GM12865 (cell line): ENCODE results near the gene RPGRIP1L.

Source experiments
- DNase-seq: peaks from one replicate; pipeline ENCODE4 v3.0.0; 2010; ENCODE audit warnings: low read depth
- H3K4me3 ChIP-seq: 2 replicates; pipeline ENCODE4 v1.5.1; 2011; ENCODE audit warnings: mild to moderate bottlenecking, low read depth, low read length, control low read depth
- TF ChIP-seq, protein P1 (sequence below): IDR thresholded peaks from 2 replicates; pipeline ENCODE4 v1.5.1; 2011; ENCODE audit warnings: low read length, control low read depth, low read depth, inconsistent platforms; ENCODE audit not compliant: insufficient read depth; ENCODE audit errors: missing control alignments

Gene RPGRIP1L

DNA sequence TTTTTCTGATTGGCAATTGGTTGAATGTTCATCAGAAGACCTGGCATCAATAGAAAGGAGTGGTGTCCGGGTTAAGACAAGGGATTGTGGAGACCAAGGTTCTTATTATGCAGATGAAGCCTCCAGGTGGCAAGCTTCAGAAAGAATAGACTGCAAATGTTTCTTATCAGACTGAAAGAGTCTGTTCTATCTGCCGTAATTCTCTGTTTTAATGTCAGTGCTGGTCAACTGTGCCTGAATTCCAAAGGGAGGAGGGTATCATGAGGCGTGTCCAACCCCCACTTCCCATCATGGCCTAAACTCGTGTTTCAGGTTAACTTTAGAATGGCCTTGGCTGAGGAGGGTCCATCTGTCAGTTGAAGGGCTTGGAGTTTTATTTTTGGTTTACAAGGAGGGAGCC, 140.2 kb downstream of the RPGRIP1L start:
- H3K4me3 ChIP-seq: no peak overlapping the region
- TF ChIP-seq, protein P1, sequence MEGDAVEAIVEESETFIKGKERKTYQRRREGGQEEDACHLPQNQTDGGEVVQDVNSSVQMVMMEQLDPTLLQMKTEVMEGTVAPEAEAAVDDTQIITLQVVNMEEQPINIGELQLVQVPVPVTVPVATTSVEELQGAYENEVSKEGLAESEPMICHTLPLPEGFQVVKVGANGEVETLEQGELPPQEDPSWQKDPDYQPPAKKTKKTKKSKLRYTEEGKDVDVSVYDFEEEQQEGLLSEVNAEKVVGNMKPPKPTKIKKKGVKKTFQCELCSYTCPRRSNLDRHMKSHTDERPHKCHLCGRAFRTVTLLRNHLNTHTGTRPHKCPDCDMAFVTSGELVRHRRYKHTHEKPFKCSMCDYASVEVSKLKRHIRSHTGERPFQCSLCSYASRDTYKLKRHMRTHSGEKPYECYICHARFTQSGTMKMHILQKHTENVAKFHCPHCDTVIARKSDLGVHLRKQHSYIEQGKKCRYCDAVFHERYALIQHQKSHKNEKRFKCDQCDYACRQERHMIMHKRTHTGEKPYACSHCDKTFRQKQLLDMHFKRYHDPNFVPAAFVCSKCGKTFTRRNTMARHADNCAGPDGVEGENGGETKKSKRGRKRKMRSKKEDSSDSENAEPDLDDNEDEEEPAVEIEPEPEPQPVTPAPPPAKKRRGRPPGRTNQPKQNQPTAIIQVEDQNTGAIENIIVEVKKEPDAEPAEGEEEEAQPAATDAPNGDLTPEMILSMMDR: no peak
- no peak for DNase-seq

DNA sequence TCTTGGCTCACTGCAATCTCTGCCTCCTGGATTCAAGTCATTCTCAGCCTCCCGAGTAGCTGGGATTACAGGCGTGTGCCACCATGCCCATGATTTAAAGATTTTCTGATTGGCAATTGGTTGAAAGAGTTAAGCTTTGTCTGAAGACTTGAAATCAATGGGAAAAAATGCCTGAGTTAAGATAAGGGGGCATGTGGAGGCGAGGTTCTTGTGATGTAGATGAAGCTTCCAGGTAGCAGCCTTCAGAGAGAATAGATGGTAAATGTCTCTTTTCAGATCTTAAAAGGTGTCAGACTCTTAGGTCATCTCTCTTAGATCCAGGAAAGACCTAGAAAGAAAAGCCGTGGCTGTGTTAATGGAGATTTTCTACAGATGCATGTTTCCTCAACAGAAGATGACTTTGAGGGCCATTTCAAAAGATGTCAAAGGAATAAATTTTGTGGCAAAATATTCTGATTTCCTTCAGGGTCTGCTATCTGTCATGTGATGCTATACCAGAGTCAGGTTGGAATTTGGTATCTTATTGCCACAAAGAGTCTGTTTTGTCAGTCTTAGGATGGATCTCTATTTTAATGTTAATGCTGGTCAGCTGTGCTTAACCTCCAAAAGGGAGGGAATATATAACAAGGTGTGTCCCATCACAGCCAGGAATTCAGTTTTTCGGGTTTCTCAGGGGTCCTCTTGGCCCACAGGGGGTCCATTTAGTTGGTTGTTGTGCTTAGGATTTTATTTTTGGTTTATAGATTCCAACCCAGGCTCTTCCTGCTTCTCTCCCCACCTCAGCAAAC, 142.4 kb downstream of the RPGRIP1L start:
- no peak for DNase-seq
- no peak overlapping the region for H3K4me3 ChIP-seq
- TF ChIP-seq, protein P1: no peak

DNA sequence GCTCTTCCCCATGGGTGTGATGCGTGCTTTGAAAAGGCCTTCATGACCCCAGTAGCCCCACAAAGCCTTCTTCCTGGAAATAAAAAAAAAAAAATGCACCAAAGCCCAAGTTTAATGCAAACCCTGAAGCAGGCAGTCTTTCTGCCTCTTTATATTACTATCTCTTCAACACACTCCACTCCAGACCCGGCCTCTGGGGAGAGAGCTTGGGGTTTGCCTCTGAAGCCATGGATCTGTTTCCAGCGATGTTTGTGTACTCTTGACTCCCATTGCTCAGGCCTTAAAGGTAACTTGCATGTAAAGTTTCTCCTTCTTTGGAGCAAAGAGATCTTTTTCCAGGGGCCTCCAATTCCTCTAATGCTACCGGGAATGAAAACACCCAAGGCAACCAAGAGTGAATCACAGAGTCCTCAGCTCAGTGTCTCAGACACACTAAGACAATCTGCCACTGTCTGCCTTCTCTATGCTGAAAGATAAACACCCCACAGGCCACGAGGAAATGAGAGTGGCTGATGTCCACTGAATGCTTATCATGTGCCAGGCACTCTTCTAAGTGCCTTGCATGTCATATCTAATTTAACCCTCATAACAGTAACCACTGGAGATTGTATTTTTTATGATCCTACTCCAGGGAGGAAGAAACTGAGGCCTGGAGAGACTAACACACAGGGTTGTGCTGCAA, 144.2 kb downstream of the RPGRIP1L start:
- DNase-seq: no peak
- no peak overlapping the region for H3K4me3 ChIP-seq
- TF ChIP-seq, protein P1: no peak

DNA sequence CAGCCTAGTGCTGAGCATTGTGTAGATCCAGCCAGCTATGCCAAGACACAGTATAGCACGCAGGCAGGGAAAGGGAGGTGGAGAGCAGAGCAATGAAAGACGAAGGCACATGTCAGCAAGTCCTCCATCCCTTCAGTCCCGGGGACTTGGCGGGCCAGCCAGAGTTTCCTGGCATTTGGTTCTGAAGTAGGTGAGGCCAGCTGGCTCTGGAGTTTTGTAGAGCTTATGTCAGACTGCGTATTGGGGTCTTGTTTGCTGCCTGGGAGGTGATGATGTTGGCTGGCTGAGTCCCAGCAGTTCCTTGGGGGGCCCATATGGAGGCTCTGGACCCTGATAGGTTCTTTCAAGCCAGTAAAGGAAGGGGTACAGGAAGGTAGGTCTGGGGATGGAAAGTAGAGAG, 144.9 kb downstream of the RPGRIP1L start:
- H3K4me3 ChIP-seq: no peak overlapping the region
- TF ChIP-seq, protein P1: no peak
- DNase-seq: no peak

DNA sequence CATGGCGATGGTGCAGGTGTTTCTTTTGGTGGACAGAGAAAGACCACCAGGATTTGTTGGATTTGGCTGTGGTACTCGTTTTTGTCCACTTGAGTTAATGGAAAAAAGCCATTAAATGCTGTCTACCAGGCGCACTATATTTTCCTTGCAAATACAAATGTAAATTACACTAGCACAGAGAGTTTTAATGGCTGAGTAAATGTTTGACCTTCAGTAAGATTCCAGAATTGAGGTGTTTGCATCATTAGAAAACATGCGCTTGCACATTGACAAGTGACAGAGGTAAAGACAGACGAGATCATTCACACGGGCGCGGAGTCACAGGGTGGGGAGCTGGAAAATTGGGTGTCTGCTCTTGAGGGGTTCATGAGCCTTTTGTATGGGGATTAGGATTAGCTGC, 147.1 kb downstream of the RPGRIP1L start:
- TF ChIP-seq, protein P1: no peak
- H3K4me3 ChIP-seq: no peak overlapping the region
- DNase-seq: no peak

DNA sequence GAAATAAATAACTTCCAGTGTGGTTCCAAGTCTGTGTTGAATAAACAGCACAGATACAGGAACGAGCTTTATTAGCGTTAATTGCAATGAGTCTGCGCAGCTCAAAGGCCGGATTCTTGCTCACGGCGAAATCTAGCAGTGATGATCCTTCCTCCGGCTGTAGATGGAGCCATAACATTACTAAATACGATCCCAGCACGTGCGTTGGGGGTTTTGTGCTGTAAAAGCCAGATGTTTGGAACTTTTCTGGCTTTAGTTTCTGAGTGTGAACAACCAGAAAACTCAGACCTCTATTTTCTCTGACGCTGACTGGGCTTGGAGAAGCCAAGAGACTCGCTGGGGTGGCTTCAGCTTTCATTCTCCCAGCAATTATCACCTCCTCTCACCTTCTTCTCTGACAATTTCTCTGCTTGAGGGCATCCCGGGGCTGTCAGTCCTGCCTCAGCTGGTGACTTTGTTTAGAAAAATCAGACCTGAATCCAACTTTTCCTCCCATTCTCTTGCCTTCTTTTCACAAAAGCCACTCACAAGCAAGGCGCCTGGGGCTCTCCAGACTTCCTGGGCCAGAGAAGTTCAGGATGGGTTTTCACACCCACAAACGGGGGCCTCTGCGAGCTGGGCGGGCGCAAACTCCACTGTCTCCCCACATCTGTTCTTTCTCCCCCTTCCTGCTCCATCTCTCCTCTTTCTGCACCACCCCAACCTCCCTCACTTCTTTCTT, 153.5 kb downstream of the RPGRIP1L start:
- TF ChIP-seq, protein P1: peak; percentile 71

More for the DNA sequence above, 153.5 kb downstream of the RPGRIP1L start:
- peak; percentile 72 for DNase-seq
- no peak overlapping the region for H3K4me3 ChIP-seq
